ENCODE data around the gene KCTD5. TPM values are rescaled to one million over a fixed set of nuclear protein-coding genes. Genes with fewer than 3 reads are reported as not detected.

The KCTD5 gene
- polyA plus RNA-seq, 4 donors = 19.0 to 41.2 (median 29.9) TPM

- DNase-seq = no peak
These were observed 30.2 kb downstream of the KCTD5 start for GRCh38 chr16:2712546-2712945.

GRCh38 chr16:2713523-2713922 lies 31.2 kb downstream of the KCTD5 start:
- Histone ChIP-seq H3K4me3 (ENCODE audit: low read depth in 1 of 3, low read length in 3 of 3) (no peak overlapping the region), H3K27ac (ENCODE audit: low read depth in 1 of 3, low read length in 2 of 3) (no peak overlapping the region), H3K36me3 (ENCODE audit: control insufficient read depth in 3 of 3, insufficient read depth in 2 of 3, low read depth in 1 of 3, low read length in 3 of 3) (peaks cover 0 to 20% (median 4%) of the 10 kb centered on the region in 3 donors), H3K4me1 (ENCODE audit: control insufficient read depth in 3 of 3, insufficient read depth in 2 of 3, low read depth in 1 of 3, low read length in 2 of 3) (no peaks in the 10 kb centered on the region), H3K27me3 (ENCODE audit: control insufficient read depth in 3 of 3, insufficient read depth in 3 of 3, low read length in 3 of 3) (peaks cover 0 to 5% (median 0%) of the 10 kb centered on the region in 3 donors), H3K9me3 (ENCODE audit: control insufficient read depth in 2 of 2, insufficient read depth in 1 of 2, low read depth in 1 of 2, low read length in 1 of 2) (no peaks in the 10 kb centered on the region)
- DNase-seq (no peak), FAIRE-seq (no peak)
- WGBS, 3 donors = 75 to 79% (median 75%) methylated on average over 11 to 14 of the region's 14 CpGs

More at GRCh38 chr16:2712546-2712945, 30.2 kb downstream of the KCTD5 start:
- Histone ChIP-seq H3K27me3 (ENCODE audit: control insufficient read depth in 3 of 3, insufficient read depth in 3 of 3, low read length in 3 of 3) (peaks cover 0 to 5% (median 0%) of the 10 kb centered on the region in 3 donors), H3K9me3 (ENCODE audit: control insufficient read depth in 2 of 2, insufficient read depth in 1 of 2, low read depth in 1 of 2, low read length in 1 of 2) (no peaks in the 10 kb centered on the region), H3K4me1 (ENCODE audit: control insufficient read depth in 3 of 3, insufficient read depth in 2 of 3, low read depth in 1 of 3, low read length in 2 of 3) (no peaks in the 10 kb centered on the region), H3K4me3 (ENCODE audit: low read depth in 1 of 3, low read length in 3 of 3) (no peak overlapping the region), H3K27ac (ENCODE audit: low read depth in 1 of 3, low read length in 2 of 3) (no peak overlapping the region), H3K36me3 (ENCODE audit: control insufficient read depth in 3 of 3, insufficient read depth in 2 of 3, low read depth in 1 of 3, low read length in 3 of 3) (peaks cover 2 to 30% (median 7%) of the 10 kb centered on the region in 3 donors)
- 71 to 83% (median 79%) methylated on average over 14 to 21 of the region's 21 CpGs for WGBS, 3 donors
- FAIRE-seq = no peak

- no peak overlapping the region for H3K4me3 ChIP-seq (ENCODE audit: low read depth in 1 of 3, low read length in 3 of 3)
- no peaks in the 10 kb centered on the region for H3K9me3 ChIP-seq (ENCODE audit: control insufficient read depth in 2 of 2, insufficient read depth in 1 of 2, low read depth in 1 of 2, low read length in 1 of 2)
- DNase-seq (no peak), FAIRE-seq (no peak)
- peaks cover 0 to 13% (median 4%) of the 10 kb centered on the region in 3 donors for H3K36me3 ChIP-seq (ENCODE audit: control insufficient read depth in 3 of 3, insufficient read depth in 2 of 3, low read depth in 1 of 3, low read length in 3 of 3)
- 68 to 81% (median 76%) methylated on average over 28 of the region's 28 CpGs for WGBS, 3 donors
- peaks cover 0 to 5% (median 0%) of the 10 kb centered on the region in 3 donors for H3K27me3 ChIP-seq (ENCODE audit: control insufficient read depth in 3 of 3, insufficient read depth in 3 of 3, low read length in 3 of 3)
- H3K4me1 ChIP-seq (ENCODE audit: control insufficient read depth in 3 of 3, insufficient read depth in 2 of 3, low read depth in 1 of 3, low read length in 2 of 3) = no peaks in the 10 kb centered on the region
- no peak overlapping the region for H3K27ac ChIP-seq (ENCODE audit: low read depth in 1 of 3, low read length in 2 of 3)
These were observed 31.9 kb downstream of the KCTD5 start for GRCh38 chr16:2713985-2714774.

- no peak for DNase-seq
- H3K27ac ChIP-seq (ENCODE audit: low read depth in 1 of 3, low read length in 2 of 3) = no peak overlapping the region
- H3K4me1 ChIP-seq (ENCODE audit: control insufficient read depth in 3 of 3, insufficient read depth in 2 of 3, low read depth in 1 of 3, low read length in 2 of 3) = no peaks in the 10 kb centered on the region
- peaks cover 0 to 4% (median 0%) of the 10 kb centered on the region in 3 donors for H3K36me3 ChIP-seq (ENCODE audit: control insufficient read depth in 3 of 3, insufficient read depth in 2 of 3, low read depth in 1 of 3, low read length in 3 of 3)
- no peak for FAIRE-seq
- no peak overlapping the region for H3K4me3 ChIP-seq (ENCODE audit: low read depth in 1 of 3, low read length in 3 of 3)
- peaks cover 0 to 5% (median 0%) of the 10 kb centered on the region in 3 donors for H3K27me3 ChIP-seq (ENCODE audit: control insufficient read depth in 3 of 3, insufficient read depth in 3 of 3, low read length in 3 of 3)
- WGBS, 3 donors = 25 to 38% (median 28%) methylated on average over 6 to 9 of the region's 9 CpGs
- H3K9me3 ChIP-seq (ENCODE audit: control insufficient read depth in 2 of 2, insufficient read depth in 1 of 2, low read depth in 1 of 2, low read length in 1 of 2) = no peaks in the 10 kb centered on the region
These were observed 32.7 kb downstream of the KCTD5 start for GRCh38 chr16:2715064-2715463.

- WGBS, 3 donors = 6 to 10% (median 7%) methylated on average over 22 to 33 of the region's 33 CpGs
- Histone ChIP-seq H3K36me3 (ENCODE audit: control insufficient read depth in 3 of 3, insufficient read depth in 2 of 3, low read depth in 1 of 3, low read length in 3 of 3) (peaks cover 0 to under 1% (median 0%) of the 10 kb centered on the region in 3 donors), H3K27me3 (ENCODE audit: control insufficient read depth in 3 of 3, insufficient read depth in 3 of 3, low read length in 3 of 3) (peaks cover 0 to 5% (median 0%) of the 10 kb centered on the region in 3 donors), H3K4me3 (ENCODE audit: low read depth in 1 of 3, low read length in 3 of 3) (no peak overlapping the region), H3K9me3 (ENCODE audit: control insufficient read depth in 2 of 2, insufficient read depth in 1 of 2, low read depth in 1 of 2, low read length in 1 of 2) (no peaks in the 10 kb centered on the region), H3K4me1 (ENCODE audit: control insufficient read depth in 3 of 3, insufficient read depth in 2 of 3, low read depth in 1 of 3, low read length in 2 of 3) (no peaks in the 10 kb centered on the region), H3K27ac (ENCODE audit: low read depth in 1 of 3, low read length in 2 of 3) (no peak overlapping the region)
- DNase-seq (peak; percentile 20 to 73), FAIRE-seq (no peak)
These were observed 33.2 kb downstream of the KCTD5 start for GRCh38 chr16:2715519-2715918.

GRCh38 chr16:2715966-2716885 lies 33.9 kb downstream of the KCTD5 start:
- Histone ChIP-seq H3K4me3 (ENCODE audit: low read depth in 1 of 3, low read length in 3 of 3) (no peak overlapping the region), H3K9me3 (ENCODE audit: control insufficient read depth in 2 of 2, insufficient read depth in 1 of 2, low read depth in 1 of 2, low read length in 1 of 2) (no peaks in the 10 kb centered on the region), H3K27ac (ENCODE audit: low read depth in 1 of 3, low read length in 2 of 3) (no peak overlapping the region), H3K4me1 (ENCODE audit: control insufficient read depth in 3 of 3, insufficient read depth in 2 of 3, low read depth in 1 of 3, low read length in 2 of 3) (no peaks in the 10 kb centered on the region), H3K27me3 (ENCODE audit: control insufficient read depth in 3 of 3, insufficient read depth in 3 of 3, low read length in 3 of 3) (peaks cover 0 to 5% (median 0%) of the 10 kb centered on the region in 3 donors), H3K36me3 (ENCODE audit: control insufficient read depth in 3 of 3, insufficient read depth in 2 of 3, low read depth in 1 of 3, low read length in 3 of 3) (no peaks in the 10 kb centered on the region)
- FAIRE-seq (no peak), DNase-seq (no peak)
- WGBS, 3 donors = 58 to 68% (median 63%) methylated on average over 16 to 17 of the region's 17 CpGs

- 79 to 86% (median 82%) methylated on average over 9 to 10 of the region's 10 CpGs for WGBS, 3 donors
- Histone ChIP-seq H3K27me3 (ENCODE audit: control insufficient read depth in 3 of 3, insufficient read depth in 3 of 3, low read length in 3 of 3) (peaks cover 0 to 5% (median 0%) of the 10 kb centered on the region in 3 donors), H3K36me3 (ENCODE audit: control insufficient read depth in 3 of 3, insufficient read depth in 2 of 3, low read depth in 1 of 3, low read length in 3 of 3) (no peaks in the 10 kb centered on the region), H3K9me3 (ENCODE audit: control insufficient read depth in 2 of 2, insufficient read depth in 1 of 2, low read depth in 1 of 2, low read length in 1 of 2) (no peaks in the 10 kb centered on the region), H3K4me3 (ENCODE audit: low read depth in 1 of 3, low read length in 3 of 3) (no peak overlapping the region), H3K4me1 (ENCODE audit: control insufficient read depth in 3 of 3, insufficient read depth in 2 of 3, low read depth in 1 of 3, low read length in 2 of 3) (no peaks in the 10 kb centered on the region), H3K27ac (ENCODE audit: low read depth in 1 of 3, low read length in 2 of 3) (no peak overlapping the region)
- DNase-seq = no peak
- no peak for FAIRE-seq
These were observed 34.6 kb downstream of the KCTD5 start for GRCh38 chr16:2716948-2717347.

Data from small intestine (tissue), 7 donors.